ENCODE data around the gene SEC22C.

- TF ChIP-seq EZH2 (IDR thresholded peaks at IDR 0.05; ENCODE audit: low read depth, unreplicated experiment) (no peak), REST (IDR thresholded peaks at IDR 0.05; ENCODE audit: unreplicated experiment) (no peak), CTCF (conservative IDR thresholded peaks at IDR 0.05; ENCODE audit: low read depth in 2 of 2) (no peak), POLR2AphosphoS5 (IDR thresholded peaks at IDR 0.05; ENCODE audit: low read depth) (no peak), CREB1 (CRISPR knock-in tag; IDR thresholded peaks at IDR 0.05; ENCODE audit: low read depth) (no peak), EZH2phosphoT487 (IDR thresholded peaks at IDR 0.05; ENCODE audit: unreplicated experiment) (no peak)
Measured at GRCh38 chr3:42590989-42591756, 9.4 kb upstream of the SEC22C start.

All from GM23338 (cell line).